SIG-M5 treated with dmso at 0.1 percent for 504 hours (cell line): ENCODE measurements around the gene AGAP1.

Experiments
- DNase-seq: peaks from one replicate; lab custom pipeline; 2025; ENCODE audit not compliant: unreplicated experiment; lab: John Stamatoyannopoulos, UW

Gene AGAP1

DNA sequence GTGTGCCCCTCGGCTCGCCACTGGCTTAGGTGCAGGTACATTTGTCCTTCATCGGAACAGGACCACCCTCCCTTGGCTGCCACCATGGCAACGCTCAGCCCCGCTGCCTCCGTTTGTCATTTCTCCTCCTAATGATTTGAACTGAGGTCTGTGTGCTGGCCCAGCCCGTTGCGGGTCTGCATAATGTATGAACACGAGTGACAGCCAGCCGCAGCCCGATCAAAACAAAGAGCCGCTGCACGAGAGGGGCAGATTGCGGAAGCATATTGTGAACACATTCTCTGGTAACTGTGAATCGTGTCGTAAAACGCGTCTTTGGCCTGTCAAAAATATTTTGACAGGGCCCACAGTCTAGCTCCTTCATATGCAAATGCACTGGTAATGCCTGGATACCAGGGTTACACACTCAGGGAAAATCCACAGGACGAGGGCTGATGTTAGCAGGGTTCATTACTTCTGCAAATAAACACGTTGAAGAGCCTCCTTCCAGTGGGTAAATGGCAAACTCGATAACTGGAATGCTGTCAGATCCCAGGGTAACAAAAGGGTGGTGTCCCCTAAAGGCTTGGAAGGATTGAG lies 137.0 kb downstream of the AGAP1 start:
- DNase-seq = no peak

DNA sequence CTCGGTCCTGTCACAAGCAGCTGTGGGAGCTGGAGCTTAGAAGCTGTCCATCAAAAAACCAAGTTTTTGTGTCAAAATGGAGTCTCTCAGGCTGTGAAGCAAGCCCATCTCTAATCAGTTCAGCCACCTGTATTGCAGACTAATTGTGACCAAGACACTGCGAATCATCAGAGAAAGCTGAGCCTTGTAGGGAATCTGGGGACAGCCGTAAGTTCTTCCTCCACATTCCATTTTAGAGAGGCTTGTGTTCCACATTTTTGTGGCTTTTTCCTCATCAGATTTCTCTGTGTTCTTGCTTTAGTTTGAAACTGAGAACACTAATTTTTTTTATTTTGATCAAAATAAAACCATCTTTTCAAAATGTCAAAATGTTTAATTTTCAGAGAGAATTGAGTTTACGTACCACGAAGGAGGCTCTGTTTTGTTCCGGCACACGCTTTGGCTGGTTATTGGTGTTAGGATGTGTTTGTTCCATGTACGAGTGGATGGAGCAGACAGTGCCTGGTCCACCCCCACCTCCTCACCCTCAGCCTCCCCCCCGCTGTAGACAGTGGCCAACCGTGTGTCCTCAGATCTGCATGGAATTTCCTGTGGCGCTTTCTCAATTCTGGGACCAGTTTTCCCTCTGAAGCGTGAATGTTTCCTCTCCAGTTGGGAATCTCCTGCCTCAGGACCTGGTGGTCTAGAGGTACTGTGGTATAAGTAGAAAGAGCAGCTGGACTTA lies 140.8 kb downstream of the AGAP1 start:
- no peak for DNase-seq

- no peak for DNase-seq
These were observed 142.7 kb downstream of the AGAP1 start for GRCh38 chr2:235636546-235636945.

DNA sequence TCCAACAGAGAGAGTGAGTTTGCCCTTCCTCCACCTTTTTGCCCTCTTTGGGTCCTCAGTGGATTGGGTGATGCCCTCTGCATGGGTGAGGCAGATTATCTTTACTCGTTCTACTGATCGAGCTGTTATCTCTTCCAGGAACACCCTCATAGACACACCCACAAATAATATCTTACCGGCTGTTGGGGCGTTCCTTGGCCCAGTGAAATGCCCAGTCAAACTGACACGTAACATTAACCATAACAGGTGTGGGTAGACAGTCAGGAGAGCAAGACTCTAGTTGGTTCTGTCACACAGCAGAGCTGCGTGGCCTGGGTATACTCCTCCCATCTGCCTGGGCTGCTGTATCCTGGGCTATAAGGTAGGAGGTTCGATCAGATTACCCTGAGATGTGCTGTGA lies 144.1 kb downstream of the AGAP1 start:
- DNase-seq = no peak

DNA sequence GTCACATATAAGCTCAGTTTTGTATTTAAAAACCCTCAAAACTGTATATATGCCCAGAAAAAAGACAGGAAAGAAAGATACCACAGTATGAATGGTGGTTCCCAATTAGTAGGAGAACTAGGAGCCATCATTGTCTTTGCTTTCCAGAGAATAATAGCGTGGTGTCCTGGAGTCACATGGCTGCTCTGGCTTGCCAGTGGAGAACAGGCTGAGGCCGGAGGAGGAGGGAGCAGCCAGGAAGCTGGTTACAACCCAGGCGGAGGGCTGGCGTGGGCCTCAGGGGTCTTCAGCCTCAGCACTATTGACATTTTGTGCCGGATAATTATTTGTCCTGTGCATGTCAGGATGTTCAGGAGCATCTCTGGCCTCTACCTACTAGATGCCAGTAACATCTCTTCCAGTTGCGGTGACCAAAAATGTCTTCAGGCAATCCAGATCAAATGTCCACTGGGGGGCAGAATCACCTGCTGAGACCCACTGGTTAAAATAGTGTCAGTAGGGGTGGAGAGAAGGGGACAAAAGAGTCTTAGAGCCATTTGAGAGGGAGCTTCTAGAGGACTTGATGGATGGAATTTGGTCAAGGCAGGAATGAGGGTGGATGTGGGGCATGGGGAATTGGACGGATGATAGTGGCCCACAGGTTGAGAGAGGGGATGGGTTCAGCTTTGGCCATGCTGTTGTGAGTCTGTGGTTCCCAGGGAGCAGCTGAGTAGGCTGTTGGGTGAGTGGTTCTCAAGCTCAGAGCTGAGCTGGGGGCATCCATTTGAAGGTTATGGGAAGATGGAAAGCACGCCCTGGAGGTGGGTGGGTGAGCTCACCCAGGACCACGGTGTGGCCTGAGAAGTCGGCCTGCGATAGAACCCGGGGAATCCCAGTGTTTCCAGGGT lies 144.9 kb downstream of the AGAP1 start:
- DNase-seq = no peak

DNA sequence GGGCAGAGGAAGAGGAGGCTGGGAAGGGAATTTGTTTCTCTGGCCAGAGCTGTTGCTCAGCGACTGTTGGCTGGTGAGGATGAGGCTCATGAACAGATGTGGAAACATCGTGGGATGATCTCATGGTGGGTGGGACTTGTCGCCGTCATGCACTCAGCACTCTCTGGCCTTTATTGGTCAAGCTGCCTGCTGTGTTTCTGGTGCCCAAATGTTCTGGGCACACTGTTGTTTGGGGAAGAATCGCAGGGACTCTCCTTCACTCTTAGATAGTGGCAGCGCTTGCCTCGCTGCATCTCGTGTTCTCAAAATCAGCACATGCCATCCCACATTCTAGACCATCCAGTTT lies 145.6 kb downstream of the AGAP1 start:
- DNase-seq = no peak

DNA sequence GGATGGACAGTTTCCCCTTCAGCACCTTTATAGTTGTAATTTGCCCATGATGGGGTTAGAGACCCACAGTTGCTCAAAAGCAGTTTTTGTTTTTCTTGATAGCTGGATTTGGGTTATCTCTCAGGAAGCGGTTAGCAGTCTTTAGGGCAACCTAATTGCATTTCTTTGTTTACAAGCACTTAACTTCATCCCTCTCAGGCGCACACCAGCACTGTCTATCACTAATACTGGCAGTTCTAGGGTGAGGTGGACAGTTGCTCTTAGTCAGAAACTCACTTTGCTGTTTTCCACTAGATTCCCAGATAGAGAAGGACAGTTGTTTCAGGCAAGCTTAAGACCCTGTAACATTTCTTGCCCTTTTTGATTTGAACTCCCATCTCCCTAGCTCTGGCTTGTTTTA lies 146.0 kb downstream of the AGAP1 start:
- DNase-seq = no peak

DNA sequence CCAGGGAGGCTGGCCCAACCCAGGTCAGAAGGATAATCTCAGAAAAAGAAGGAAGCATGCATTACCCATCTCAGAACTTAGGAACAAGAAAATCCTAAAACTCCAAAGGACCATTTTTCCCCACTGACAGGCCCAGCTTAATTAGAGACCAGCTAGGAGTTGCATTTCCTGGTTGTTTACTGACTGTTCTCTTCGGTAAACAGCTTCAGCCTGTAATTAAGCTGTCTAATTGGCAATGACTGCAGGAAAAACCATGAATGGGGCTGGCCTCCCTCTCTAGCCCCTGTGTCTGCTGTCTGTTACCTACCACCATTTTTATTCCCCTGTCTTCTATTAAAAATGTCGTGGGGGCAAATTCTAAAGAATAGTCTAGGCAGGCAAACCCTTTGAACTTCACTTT lies 146.5 kb downstream of the AGAP1 start:
- no peak for DNase-seq

- no peak for DNase-seq
These were observed 147.3 kb downstream of the AGAP1 start for GRCh38 chr2:235640926-235641723.

DNA sequence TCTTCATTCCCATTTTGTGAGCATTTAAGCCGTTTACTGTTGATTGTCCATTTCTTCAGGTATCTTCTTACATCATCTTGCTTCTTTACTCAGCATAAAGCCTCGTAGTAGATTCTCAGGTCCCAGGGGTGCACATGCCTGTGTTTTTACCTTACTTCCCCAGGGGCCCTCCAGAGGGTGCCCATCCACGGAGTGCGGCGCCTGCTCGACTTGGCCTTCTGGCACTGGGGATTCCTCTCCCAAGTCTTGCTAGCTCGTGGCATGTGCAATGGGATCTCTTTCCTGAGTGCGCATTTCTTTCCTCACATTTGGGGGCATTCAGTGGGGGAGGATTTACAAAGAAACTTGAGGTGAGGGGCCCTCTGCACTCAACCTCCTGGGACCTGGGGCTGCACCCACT lies 148.1 kb downstream of the AGAP1 start:
- no peak for DNase-seq

- no peak for DNase-seq
These were observed 148.7 kb downstream of the AGAP1 start for GRCh38 chr2:235642446-235643098.

GRCh38 chr2:235643680-235644511 lies 150.1 kb downstream of the AGAP1 start:
- DNase-seq = no peak

DNA sequence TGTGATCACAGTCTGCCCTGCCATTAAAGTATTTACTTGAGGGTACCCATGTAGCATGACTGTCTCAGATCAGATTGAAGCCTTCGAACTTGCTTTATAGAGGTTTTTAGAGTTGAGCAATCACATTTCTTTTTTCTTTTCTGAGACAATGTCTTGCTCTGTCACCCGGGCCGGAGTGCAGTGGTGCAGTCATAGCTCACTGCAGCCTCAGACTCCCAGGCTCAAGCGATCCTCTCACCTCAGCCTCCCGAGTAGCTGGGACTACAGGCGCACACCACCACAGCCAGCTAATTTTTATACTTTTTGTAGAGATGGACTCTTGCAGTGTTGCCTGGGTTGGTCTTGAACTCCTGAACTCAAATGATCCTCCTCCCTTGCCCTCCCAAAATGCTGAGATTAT lies 153.4 kb downstream of the AGAP1 start:
- no peak for DNase-seq

- no peak for DNase-seq
These were observed 154.0 kb downstream of the AGAP1 start for GRCh38 chr2:235647877-235648276.

GRCh38 chr2:235649418-235649817 lies 155.6 kb downstream of the AGAP1 start:
- DNase-seq = no peak

DNA sequence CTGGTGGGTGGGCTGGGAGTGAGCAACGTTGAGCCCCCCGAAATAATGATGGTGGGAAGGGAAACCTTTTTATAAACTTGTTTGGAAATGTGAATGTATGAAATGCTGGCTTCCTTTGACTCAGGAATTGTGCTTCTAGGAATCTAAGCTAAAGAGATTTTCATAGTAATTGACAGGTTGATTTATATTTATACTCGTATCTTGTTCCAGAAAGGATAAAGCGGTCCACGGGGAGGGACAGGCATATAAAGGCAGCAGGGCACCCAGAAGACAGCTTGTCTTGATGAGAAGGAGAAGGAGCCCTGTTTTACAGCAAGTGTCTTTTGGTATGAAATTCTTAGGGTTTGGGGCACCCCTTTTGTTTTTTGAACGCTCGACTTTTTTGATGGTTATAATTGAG lies 157.8 kb downstream of the AGAP1 start:
- DNase-seq = no peak

DNA sequence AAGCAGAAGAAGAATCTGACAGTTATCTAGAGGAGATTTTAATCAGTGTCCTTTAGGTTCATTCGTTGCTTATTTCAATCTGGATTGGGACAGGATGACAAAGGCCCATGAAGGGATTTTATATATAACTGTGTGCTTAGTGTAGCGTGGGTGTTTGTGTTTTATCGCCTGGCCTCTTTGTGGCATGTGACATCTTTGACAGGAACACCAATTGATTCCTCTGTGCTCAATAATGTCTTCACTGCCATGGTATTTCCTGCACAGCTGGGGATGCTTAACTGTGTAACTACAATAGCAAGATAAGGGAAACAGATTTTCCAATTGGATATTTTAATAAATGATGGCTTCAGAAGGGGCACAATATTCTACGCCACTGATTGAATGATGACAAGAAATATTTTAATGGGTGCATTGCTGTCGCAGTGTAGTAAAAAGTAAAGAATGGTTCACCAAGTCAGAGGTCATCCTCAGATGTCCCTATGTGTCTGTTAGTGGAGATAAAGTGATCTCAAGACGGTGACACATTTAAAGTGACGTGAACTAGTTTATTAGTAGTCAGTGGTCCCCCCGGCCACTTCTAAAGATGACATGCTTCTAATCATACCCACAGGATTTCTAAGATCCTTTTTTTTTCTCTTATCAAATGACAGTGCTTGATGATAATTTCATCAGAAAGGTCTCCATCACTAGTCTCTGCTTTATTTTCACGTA lies 160.4 kb downstream of the AGAP1 start:
- DNase-seq = no peak

DNA sequence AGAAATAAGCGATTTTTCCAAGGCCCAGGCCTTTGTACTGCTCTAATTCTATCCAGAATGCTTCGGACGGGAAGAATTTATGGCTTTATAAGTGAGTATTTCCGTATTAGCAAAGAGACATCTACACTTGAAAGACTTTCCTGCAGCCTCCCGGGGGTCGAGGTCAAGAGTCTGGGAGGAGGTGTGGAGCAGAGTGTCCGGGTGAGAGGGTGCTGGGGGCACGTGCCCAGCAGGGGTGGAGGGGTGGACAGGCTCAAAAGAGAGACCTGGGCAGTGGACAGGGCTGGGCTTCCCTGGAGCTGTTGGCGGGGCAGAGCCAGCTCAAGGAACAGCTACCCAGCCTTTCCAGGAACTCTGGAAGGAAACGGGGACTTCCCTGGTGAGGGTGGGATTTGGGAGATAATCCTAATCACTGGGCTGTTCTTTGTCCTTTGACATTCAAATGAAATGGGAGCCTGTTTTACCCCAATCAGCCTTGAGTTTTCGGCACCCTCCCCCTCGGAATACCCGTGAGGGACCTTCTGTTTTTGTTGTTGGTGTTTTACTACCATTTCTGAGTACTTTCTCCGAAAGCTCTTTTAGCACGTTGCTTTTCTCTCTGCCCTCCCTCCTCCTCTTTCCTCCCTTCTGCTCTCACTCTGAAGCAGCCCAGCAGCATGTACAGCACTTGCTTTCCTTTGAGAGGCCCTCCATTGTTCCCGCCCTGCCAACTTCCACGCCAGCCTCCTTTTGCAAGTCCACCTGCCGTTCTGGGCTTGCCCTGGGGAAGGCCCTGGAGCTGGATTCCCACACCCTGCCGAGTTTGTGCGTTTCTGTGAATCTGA lies 164.7 kb downstream of the AGAP1 start:
- no peak for DNase-seq
